ENCODE measurements around the gene TSEN34. TPM values are rescaled to one million over a fixed set of nuclear protein-coding genes. Genes with fewer than 3 reads are reported as not detected.
"Not testable (repeated sequence)": the region's sequence is repeated elsewhere in the genome, so short reads cannot be mapped to it uniquely, and the experiment has no call there.

Gene TSEN34
- polyA plus RNA-seq, 1 of the 3 experiments (the other 2 are of a cell fraction) = 82.1 TPM

DNA sequence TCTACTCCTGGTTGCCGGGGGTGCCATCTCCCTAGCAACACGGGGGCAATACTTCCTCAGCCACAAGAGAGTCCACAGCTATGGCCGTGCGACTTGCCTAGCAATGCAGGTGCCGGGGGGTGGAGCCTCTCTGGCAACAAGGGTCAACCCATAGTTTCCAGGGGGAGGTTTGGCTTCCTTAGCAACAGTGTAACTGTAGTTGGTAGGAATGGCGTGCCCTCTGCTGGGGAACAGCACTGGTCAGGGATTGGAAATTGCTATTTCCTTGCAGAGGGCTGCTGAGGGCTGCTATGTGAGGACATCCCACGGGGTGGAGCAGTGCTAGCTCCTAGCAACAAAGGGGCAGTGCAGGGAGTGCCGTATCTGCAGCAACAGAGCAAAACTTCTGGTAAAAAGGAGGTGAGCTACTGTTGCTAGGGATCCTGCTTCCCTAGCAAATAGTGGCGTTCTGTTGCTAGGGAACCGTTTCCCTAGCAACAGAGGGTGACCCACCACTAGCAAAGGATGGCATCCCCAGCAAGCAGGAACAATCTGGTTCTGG, 11.1 kb upstream of the TSEN34 start:
- POLR2A ChIA-PET = no interaction called here
- Histone ChIP-seq H3K79me2 (ENCODE audit: insufficient read depth) (peaks cover 8% of the 10 kb centered on the region; the same call in 1 of the 2 replicates), H3K9me2 (no peaks in the 10 kb centered on the region), H3F3A (replicated peaks; ENCODE audit: insufficient read depth) (peaks cover 3% of the 10 kb centered on the region), H3K4me3 (ENCODE audit: low read depth in 2 of 2, low read length in 1 of 2) (peak overlapping the region in 1 of 2 experiments; percentile 49; a peak in 1 of 4 replicates), H3K4me2 (no peak overlapping the region), H3K9ac (no peak overlapping the region), H3K36me3 (replicated peaks in 1 of 2; ENCODE audit: control insufficient read depth in 1 of 2, insufficient read depth in 2 of 2, low read length in 1 of 2) (peaks cover 28 to 33% of the 10 kb centered on the region in 2 experiments), H3K4me1 (ENCODE audit: control insufficient read depth in 1 of 2, insufficient read depth in 2 of 2, low read depth in 1 of 2, low read length in 1 of 2) (peaks cover 0 to 9% of the 10 kb centered on the region in 2 experiments; a peak in 1 of 4 replicates), H3K27ac (ENCODE audit: low read depth in 2 of 2, low read length in 1 of 2) (no peak overlapping the region), H3K27me3 (ENCODE audit: insufficient read depth) (no peaks in the 10 kb centered on the region), H3K9me3 (no peaks in the 10 kb centered on the region), H4K20me1 (ENCODE audit: insufficient read depth) (peaks cover 5% of the 10 kb centered on the region; the same call in 1 of the 2 replicates), H2AFZ (ENCODE audit: low read depth) (no peak overlapping the region)
- WGBS (ENCODE audit: low lambda C conversion rate) = 72% methylated on average over 10 of the region's 10 CpGs
- peak; percentile 66 for DNase-seq
- CTCF ChIA-PET = interaction anchor here (1.6 to 3.5 kb wide), 2 partner anchors 9 to 12 kb away, joined by 4 to 12 read pairs; no protein-coding TSS in a partner anchor
- TF ChIP-seq SMC3 (IDR thresholded peaks at IDR 0.05; ENCODE audit: low read depth, low read length) = peak; percentile 18; the same call in 1 of the 2 replicates
- TF ChIP-seq, protein P1, sequence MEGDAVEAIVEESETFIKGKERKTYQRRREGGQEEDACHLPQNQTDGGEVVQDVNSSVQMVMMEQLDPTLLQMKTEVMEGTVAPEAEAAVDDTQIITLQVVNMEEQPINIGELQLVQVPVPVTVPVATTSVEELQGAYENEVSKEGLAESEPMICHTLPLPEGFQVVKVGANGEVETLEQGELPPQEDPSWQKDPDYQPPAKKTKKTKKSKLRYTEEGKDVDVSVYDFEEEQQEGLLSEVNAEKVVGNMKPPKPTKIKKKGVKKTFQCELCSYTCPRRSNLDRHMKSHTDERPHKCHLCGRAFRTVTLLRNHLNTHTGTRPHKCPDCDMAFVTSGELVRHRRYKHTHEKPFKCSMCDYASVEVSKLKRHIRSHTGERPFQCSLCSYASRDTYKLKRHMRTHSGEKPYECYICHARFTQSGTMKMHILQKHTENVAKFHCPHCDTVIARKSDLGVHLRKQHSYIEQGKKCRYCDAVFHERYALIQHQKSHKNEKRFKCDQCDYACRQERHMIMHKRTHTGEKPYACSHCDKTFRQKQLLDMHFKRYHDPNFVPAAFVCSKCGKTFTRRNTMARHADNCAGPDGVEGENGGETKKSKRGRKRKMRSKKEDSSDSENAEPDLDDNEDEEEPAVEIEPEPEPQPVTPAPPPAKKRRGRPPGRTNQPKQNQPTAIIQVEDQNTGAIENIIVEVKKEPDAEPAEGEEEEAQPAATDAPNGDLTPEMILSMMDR (IDR thresholded peaks at IDR 0.05) = peak; percentile 34; the same call in 1 of the 2 replicates
- TF ChIP-seq RAD21 (IDR thresholded peaks at IDR 0.05; ENCODE audit: low read length) = peak; percentile 32; the same call in 1 of the 2 replicates
- TF ChIP-seq, protein P2, sequence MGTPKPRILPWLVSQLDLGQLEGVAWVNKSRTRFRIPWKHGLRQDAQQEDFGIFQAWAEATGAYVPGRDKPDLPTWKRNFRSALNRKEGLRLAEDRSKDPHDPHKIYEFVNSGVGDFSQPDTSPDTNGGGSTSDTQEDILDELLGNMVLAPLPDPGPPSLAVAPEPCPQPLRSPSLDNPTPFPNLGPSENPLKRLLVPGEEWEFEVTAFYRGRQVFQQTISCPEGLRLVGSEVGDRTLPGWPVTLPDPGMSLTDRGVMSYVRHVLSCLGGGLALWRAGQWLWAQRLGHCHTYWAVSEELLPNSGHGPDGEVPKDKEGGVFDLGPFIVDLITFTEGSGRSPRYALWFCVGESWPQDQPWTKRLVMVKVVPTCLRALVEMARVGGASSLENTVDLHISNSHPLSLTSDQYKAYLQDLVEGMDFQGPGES (IDR thresholded peaks at IDR 0.05; ENCODE audit: low read depth, low read length) = no peak
- TF ChIP-seq TCF12 (IDR thresholded peaks at IDR 0.05) = no peak

DNA sequence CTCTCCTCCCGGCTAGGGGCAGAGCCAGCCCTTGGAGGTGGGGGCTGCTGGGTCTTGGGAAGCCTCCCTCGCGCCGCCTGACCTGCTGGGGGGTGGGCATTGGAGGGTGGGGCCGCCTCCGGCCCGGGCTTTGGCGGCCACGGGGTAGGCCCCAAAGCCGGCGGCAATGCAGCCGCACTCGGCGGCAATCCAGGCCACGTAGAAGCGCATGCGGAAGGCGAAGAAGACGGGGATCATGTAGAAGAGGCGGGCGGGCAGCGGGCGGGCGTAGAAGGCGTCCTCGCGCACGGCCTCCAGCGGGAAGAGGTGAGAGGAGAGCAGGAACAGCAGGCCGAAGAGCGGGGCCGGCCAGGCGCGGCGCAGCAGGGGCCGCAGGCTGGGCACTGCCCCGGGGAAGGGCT, 10.4 kb upstream of the TSEN34 start:
- DNase-seq = no peak
- Histone ChIP-seq H3F3A (replicated peaks; ENCODE audit: insufficient read depth) (peaks cover 3% of the 10 kb centered on the region), H3K27ac (ENCODE audit: low read depth in 2 of 2, low read length in 1 of 2) (no peak overlapping the region), H3K36me3 (replicated peaks in 1 of 2; ENCODE audit: control insufficient read depth in 1 of 2, insufficient read depth in 2 of 2, low read length in 1 of 2) (peaks cover 28 to 33% of the 10 kb centered on the region in 2 experiments), H3K9ac (no peak overlapping the region), H3K9me2 (no peaks in the 10 kb centered on the region), H3K4me2 (no peak overlapping the region), H2AFZ (ENCODE audit: low read depth) (no peak overlapping the region), H3K9me3 (no peaks in the 10 kb centered on the region), H3K4me1 (ENCODE audit: control insufficient read depth in 1 of 2, insufficient read depth in 2 of 2, low read depth in 1 of 2, low read length in 1 of 2) (peaks cover 0 to 9% of the 10 kb centered on the region in 2 experiments; a peak in 1 of 4 replicates), H3K79me2 (ENCODE audit: insufficient read depth) (peaks cover 15% of the 10 kb centered on the region), H4K20me1 (ENCODE audit: insufficient read depth) (peaks cover 5% of the 10 kb centered on the region; the same call in 1 of the 2 replicates), H3K27me3 (ENCODE audit: insufficient read depth) (no peaks in the 10 kb centered on the region), H3K4me3 (ENCODE audit: low read depth in 2 of 2, low read length in 1 of 2) (no peak overlapping the region)
- 98% methylated on average over 36 of the region's 37 CpGs for WGBS (ENCODE audit: low lambda C conversion rate)
- ChIA-PET CTCF (interaction anchor here (1.6 to 3.5 kb wide), 2 partner anchors 8 to 13 kb away, joined by 4 to 12 read pairs; no protein-coding TSS in a partner anchor), POLR2A (no interaction called here)
- TF ChIP-seq, protein P3, sequence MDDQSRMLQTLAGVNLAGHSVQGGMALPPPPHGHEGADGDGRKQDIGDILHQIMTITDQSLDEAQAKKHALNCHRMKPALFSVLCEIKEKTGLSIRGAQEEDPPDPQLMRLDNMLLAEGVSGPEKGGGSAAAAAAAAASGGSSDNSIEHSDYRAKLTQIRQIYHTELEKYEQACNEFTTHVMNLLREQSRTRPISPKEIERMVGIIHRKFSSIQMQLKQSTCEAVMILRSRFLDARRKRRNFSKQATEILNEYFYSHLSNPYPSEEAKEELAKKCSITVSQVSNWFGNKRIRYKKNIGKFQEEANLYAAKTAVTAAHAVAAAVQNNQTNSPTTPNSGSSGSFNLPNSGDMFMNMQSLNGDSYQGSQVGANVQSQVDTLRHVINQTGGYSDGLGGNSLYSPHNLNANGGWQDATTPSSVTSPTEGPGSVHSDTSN (IDR thresholded peaks at IDR 0.05) = no peak
- TF ChIP-seq RAD21 (IDR thresholded peaks at IDR 0.05; ENCODE audit: low read length) (no peak), TCF12 (IDR thresholded peaks at IDR 0.05) (no peak), EZH2phosphoT487 (IDR thresholded peaks at IDR 0.05; ENCODE audit: borderline replicate concordance, low read depth) (no peak)

DNA sequence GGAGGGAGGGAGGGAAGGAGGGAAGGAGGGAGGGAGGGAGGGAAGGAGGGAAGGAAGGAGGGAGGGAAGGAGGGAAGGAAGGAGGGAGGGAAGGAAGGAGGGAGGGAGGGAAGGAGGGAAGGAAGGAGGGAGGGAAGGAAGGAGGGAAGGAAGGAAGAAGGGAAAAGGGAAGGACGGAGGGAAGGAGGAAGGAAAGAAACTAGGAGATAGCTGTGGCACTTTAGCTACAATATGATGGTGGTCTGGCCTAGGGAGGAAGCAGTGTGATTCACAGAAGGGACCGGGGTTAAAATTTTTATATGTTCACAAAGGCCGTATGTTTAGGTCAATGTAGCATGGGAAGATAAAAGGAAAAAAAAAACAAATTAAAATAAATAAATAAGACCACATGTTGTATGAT, 9.2 kb upstream of the TSEN34 start:
- H3K36me3 ChIP-seq (replicated peaks in 1 of 2; ENCODE audit: control insufficient read depth in 1 of 2, insufficient read depth in 2 of 2, low read length in 1 of 2) = peaks cover 33 to 34% of the 10 kb centered on the region in 2 experiments
- WGBS (ENCODE audit: low lambda C conversion rate) = 89% methylated on average over 3 of the region's 3 CpGs

More for the DNA sequence above, 9.2 kb upstream of the TSEN34 start:
- H3K9me3 ChIP-seq; H3F3A ChIP-seq (replicated peaks; ENCODE audit: insufficient read depth); H3K4me1 ChIP-seq (ENCODE audit: control insufficient read depth in 1 of 2, insufficient read depth in 2 of 2, low read depth in 1 of 2, low read length in 1 of 2); H3K9me2 ChIP-seq; H3K27me3 ChIP-seq (ENCODE audit: insufficient read depth); H3K9ac ChIP-seq; H4K20me1 ChIP-seq (ENCODE audit: insufficient read depth); H2AFZ ChIP-seq (ENCODE audit: low read depth); H3K27ac ChIP-seq (ENCODE audit: low read depth in 2 of 2, low read length in 1 of 2); H3K4me3 ChIP-seq (ENCODE audit: low read depth in 2 of 2, low read length in 1 of 2); DNase-seq; H3K4me2 ChIP-seq: not testable (repeated sequence)
- peaks cover 27% of the 10 kb centered on the region for H3K79me2 ChIP-seq (ENCODE audit: insufficient read depth)
- ChIA-PET CTCF (interaction anchor here (3.5 kb wide), 1 partner anchor 14 kb away, joined by 12 read pairs; no protein-coding TSS in a partner anchor), POLR2A (interaction anchor here (0.5 kb wide), 1 partner anchor 19 kb away, joined by 4 read pairs; the partner anchor contains the start of gene RPS9)
